Activated naive CD8-positive, alpha-beta T cell (primary cell): ENCODE data around the gene KLHL14.

Experiments
- H3K27ac Mint-ChIP-seq: one replicate; pipeline ENCODE4 v1.8.0; 2021; ENCODE audit warnings: mixed read lengths
- H3K27me3 Mint-ChIP-seq: one replicate; pipeline ENCODE4 v1.8.0; 2021; ENCODE audit warnings: mixed read lengths
- H3K36me3 Mint-ChIP-seq: one replicate; pipeline ENCODE4 v1.8.0; 2021; ENCODE audit warnings: mixed read lengths
- H3K4me1 Mint-ChIP-seq: one replicate; pipeline ENCODE4 v1.8.0; 2021; ENCODE audit warnings: low read depth, mixed read lengths
- H3K4me3 Mint-ChIP-seq: one replicate; pipeline ENCODE4 v1.8.0; 2021; ENCODE audit warnings: mild to moderate bottlenecking, mixed read lengths
- H3K9me3 Mint-ChIP-seq: one replicate; pipeline ENCODE4 v1.8.0; 2021; ENCODE audit warnings: low read depth, mixed read lengths

Gene KLHL14

GRCh38 chr18:32777049-32777448, 4.2 kb upstream of the KLHL14 start:
- no peak overlapping the region for H3K4me3 Mint-ChIP-seq

GRCh38 chr18:32776561-32776960, 3.7 kb upstream of the KLHL14 start:
- H3K27ac Mint-ChIP-seq: no peak overlapping the region
- H3K9me3 Mint-ChIP-seq: no peaks in the 10 kb centered on the region

More at GRCh38 chr18:32777049-32777448, 4.2 kb upstream of the KLHL14 start:
- Mint-ChIP-seq H3K9me3 (no peaks in the 10 kb centered on the region), H3K27me3 (peaks cover 28% of the 10 kb centered on the region), H3K4me1 (peaks cover 5% of the 10 kb centered on the region), H3K36me3 (no peaks in the 10 kb centered on the region), H3K27ac (no peak overlapping the region)

GRCh38 chr18:32775628-32776027, 2.8 kb upstream of the KLHL14 start:
- H3K27ac Mint-ChIP-seq: no peak overlapping the region
- H3K27me3 Mint-ChIP-seq: peaks cover 27% of the 10 kb centered on the region
- no peaks in the 10 kb centered on the region for H3K36me3 Mint-ChIP-seq
- H3K4me3 Mint-ChIP-seq: no peak overlapping the region
- H3K4me1 Mint-ChIP-seq: peaks cover 8% of the 10 kb centered on the region
- H3K9me3 Mint-ChIP-seq: no peaks in the 10 kb centered on the region

More at GRCh38 chr18:32776561-32776960, 3.7 kb upstream of the KLHL14 start:
- no peak overlapping the region for H3K4me3 Mint-ChIP-seq
- no peaks in the 10 kb centered on the region for H3K36me3 Mint-ChIP-seq
- H3K27me3 Mint-ChIP-seq: peaks cover 28% of the 10 kb centered on the region
- peaks cover 5% of the 10 kb centered on the region for H3K4me1 Mint-ChIP-seq

GRCh38 chr18:32773382-32773712, 524 bp upstream of the KLHL14 start:
- H3K4me1 Mint-ChIP-seq: peaks cover 10% of the 10 kb centered on the region
- no peaks in the 10 kb centered on the region for H3K36me3 Mint-ChIP-seq
- H3K4me3 Mint-ChIP-seq: peak overlapping the region; percentile 34
- H3K27me3 Mint-ChIP-seq: peaks cover 35% of the 10 kb centered on the region
- H3K27ac Mint-ChIP-seq: no peak overlapping the region
- H3K9me3 Mint-ChIP-seq: no peaks in the 10 kb centered on the region

GRCh38 chr18:32771871-32772580, 797 bp downstream of the KLHL14 start:
- no peak overlapping the region for H3K27ac Mint-ChIP-seq
- H3K4me3 Mint-ChIP-seq: peak overlapping the region; percentile 34
- peaks cover 10% of the 10 kb centered on the region for H3K4me1 Mint-ChIP-seq
- no peaks in the 10 kb centered on the region for H3K9me3 Mint-ChIP-seq
- peaks cover 34% of the 10 kb centered on the region for H3K27me3 Mint-ChIP-seq
- H3K36me3 Mint-ChIP-seq: no peaks in the 10 kb centered on the region

- no peak overlapping the region for H3K27ac Mint-ChIP-seq
- H3K9me3 Mint-ChIP-seq: no peaks in the 10 kb centered on the region
- peaks cover 35% of the 10 kb centered on the region for H3K27me3 Mint-ChIP-seq
- H3K4me3 Mint-ChIP-seq: peak overlapping the region; percentile 54
- peaks cover 10% of the 10 kb centered on the region for H3K4me1 Mint-ChIP-seq
- H3K36me3 Mint-ChIP-seq: no peaks in the 10 kb centered on the region
Observed at GRCh38 chr18:32771169-32771751, 1.6 kb downstream of the KLHL14 start.

- H3K27ac Mint-ChIP-seq: no peak overlapping the region
- peaks cover 10% of the 10 kb centered on the region for H3K4me1 Mint-ChIP-seq
- H3K4me3 Mint-ChIP-seq: peak overlapping the region; percentile 54
- H3K9me3 Mint-ChIP-seq: no peaks in the 10 kb centered on the region
- H3K27me3 Mint-ChIP-seq: peaks cover 33% of the 10 kb centered on the region
- no peaks in the 10 kb centered on the region for H3K36me3 Mint-ChIP-seq
Observed at GRCh38 chr18:32770666-32771168, 2.1 kb downstream of the KLHL14 start.

GRCh38 chr18:32770054-32770665, 2.7 kb downstream of the KLHL14 start:
- H3K9me3 Mint-ChIP-seq: no peaks in the 10 kb centered on the region
- H3K36me3 Mint-ChIP-seq: no peaks in the 10 kb centered on the region
- no peak overlapping the region for H3K4me3 Mint-ChIP-seq
- peaks cover 34% of the 10 kb centered on the region for H3K27me3 Mint-ChIP-seq
- peaks cover 10% of the 10 kb centered on the region for H3K4me1 Mint-ChIP-seq
- no peak overlapping the region for H3K27ac Mint-ChIP-seq

- Mint-ChIP-seq H3K4me1 (peaks cover 10% of the 10 kb centered on the region), H3K27me3 (peaks cover 32% of the 10 kb centered on the region), H3K36me3 (no peaks in the 10 kb centered on the region), H3K27ac (no peak overlapping the region), H3K9me3 (no peaks in the 10 kb centered on the region), H3K4me3 (no peak overlapping the region)
Observed at GRCh38 chr18:32769586-32770053, 3.2 kb downstream of the KLHL14 start.

GRCh38 chr18:32769071-32769585, 3.7 kb downstream of the KLHL14 start:
- Mint-ChIP-seq H3K36me3 (no peaks in the 10 kb centered on the region), H3K9me3 (no peaks in the 10 kb centered on the region), H3K27me3 (peaks cover 27% of the 10 kb centered on the region), H3K4me1 (peaks cover 10% of the 10 kb centered on the region), H3K4me3 (no peak overlapping the region), H3K27ac (no peak overlapping the region)

GRCh38 chr18:32767400-32767799, 5.4 kb downstream of the KLHL14 start:
- Mint-ChIP-seq H3K27me3 (peaks cover 15% of the 10 kb centered on the region), H3K4me3 (no peak overlapping the region), H3K9me3 (no peaks in the 10 kb centered on the region), H3K4me1 (peaks cover 7% of the 10 kb centered on the region), H3K27ac (no peak overlapping the region), H3K36me3 (no peaks in the 10 kb centered on the region)

GRCh38 chr18:32764611-32765244, 8.1 kb downstream of the KLHL14 start:
- H3K4me1 Mint-ChIP-seq: peaks cover 1% of the 10 kb centered on the region
- no peak overlapping the region for H3K27ac Mint-ChIP-seq
- H3K27me3 Mint-ChIP-seq: peaks cover 10% of the 10 kb centered on the region
- no peak overlapping the region for H3K4me3 Mint-ChIP-seq
- no peaks in the 10 kb centered on the region for H3K9me3 Mint-ChIP-seq
- H3K36me3 Mint-ChIP-seq: no peaks in the 10 kb centered on the region

GRCh38 chr18:32763293-32763692, 9.5 kb downstream of the KLHL14 start:
- Mint-ChIP-seq H3K27me3 (peaks cover 4% of the 10 kb centered on the region), H3K9me3 (no peaks in the 10 kb centered on the region), H3K27ac (no peak overlapping the region), H3K36me3 (no peaks in the 10 kb centered on the region), H3K4me3 (no peak overlapping the region), H3K4me1 (peaks cover 1% of the 10 kb centered on the region)

GRCh38 chr18:32761231-32761630, 11.6 kb downstream of the KLHL14 start:
- H3K4me1 Mint-ChIP-seq: peaks cover 1% of the 10 kb centered on the region
- no peak overlapping the region for H3K27ac Mint-ChIP-seq
- no peaks in the 10 kb centered on the region for H3K9me3 Mint-ChIP-seq
- H3K4me3 Mint-ChIP-seq: no peak overlapping the region
- H3K27me3 Mint-ChIP-seq: peaks cover 4% of the 10 kb centered on the region
- H3K36me3 Mint-ChIP-seq: no peaks in the 10 kb centered on the region

GRCh38 chr18:32760391-32760790, 12.4 kb downstream of the KLHL14 start:
- H3K27ac Mint-ChIP-seq: no peak overlapping the region
- peaks cover 1% of the 10 kb centered on the region for H3K4me1 Mint-ChIP-seq
- H3K27me3 Mint-ChIP-seq: peaks cover 4% of the 10 kb centered on the region
- no peak overlapping the region for H3K4me3 Mint-ChIP-seq
- no peaks in the 10 kb centered on the region for H3K36me3 Mint-ChIP-seq
- no peaks in the 10 kb centered on the region for H3K9me3 Mint-ChIP-seq
